HT1080 (cell line): ENCODE measurements around the gene N4BP3. TPM values are rescaled to one million over a fixed set of nuclear protein-coding genes. Genes with fewer than 3 reads are reported as not detected.
"Not testable (repeated sequence)": the region's sequence is repeated elsewhere in the genome, so short reads cannot be mapped to it uniquely, and the experiment has no call there.

Source experiments
- DNase-seq: peaks from one replicate; pipeline ENCODE4 v3.0.0-alpha.2; 2015; ENCODE audit warnings: low read depth
- total RNA-seq: library from RNA; depleted of rRNA; stranded (reverse); fragments of >200 nt; shearing (Covaris generic); gene quantifications from 2 replicates; pipeline ENCODE4 v1.2.3, GENCODE V29; 2014

The N4BP3 gene
- total RNA-seq, 1 experiment from 2014 or later, result 0.08 TPM

- DNase-seq, result no peak
These were observed 8.3 kb downstream of the N4BP3 start for GRCh38 chr5:178121391-178122276.

GRCh38 chr5:178122346-178122745 lies 9.0 kb downstream of the N4BP3 start:
- no peak for DNase-seq

- no peak for DNase-seq
These were observed 10.0 kb downstream of the N4BP3 start for GRCh38 chr5:178123094-178123965.

- DNase-seq, result no peak
These were observed 10.9 kb downstream of the N4BP3 start for GRCh38 chr5:178123966-178124925.

GRCh38 chr5:178125253-178125906 lies 12.0 kb downstream of the N4BP3 start:
- DNase-seq, result no peak

GRCh38 chr5:178126556-178126955 lies 13.2 kb downstream of the N4BP3 start:
- DNase-seq, result no peak

GRCh38 chr5:178127300-178128009 lies 14.1 kb downstream of the N4BP3 start:
- DNase-seq, result not testable (repeated sequence)

GRCh38 chr5:178129296-178129695 lies 16.0 kb downstream of the N4BP3 start:
- no peak for DNase-seq

- not testable (repeated sequence) for DNase-seq
These were observed 16.9 kb downstream of the N4BP3 start for GRCh38 chr5:178130234-178130575.

- DNase-seq, result peak; percentile 67
These were observed 17.5 kb downstream of the N4BP3 start, which contains the start of gene RMND5B for GRCh38 chr5:178130576-178131445. Gene RMND5B, plus strand, starts transcription at chr5:178131014. Its CDS starts 7,106 bp downstream, at chr5:178138120.

GRCh38 chr5:178131446-178131996 lies 18.2 kb downstream of the N4BP3 start:
- DNase-seq, result no peak

- DNase-seq, result no peak
These were observed 23.7 kb downstream of the N4BP3 start for GRCh38 chr5:178136990-178137389.

- no peak for DNase-seq
These were observed 24.7 kb downstream of the N4BP3 start for GRCh38 chr5:178137991-178138390.

- DNase-seq, result no peak
These were observed 28.2 kb downstream of the N4BP3 start for GRCh38 chr5:178141550-178141949.

- no peak for DNase-seq
These were observed 29.3 kb downstream of the N4BP3 start for GRCh38 chr5:178142642-178143041.

- no peak for DNase-seq
These were observed 29.9 kb downstream of the N4BP3 start for GRCh38 chr5:178143246-178143645.

- DNase-seq, result no peak
These were observed 30.6 kb downstream of the N4BP3 start for GRCh38 chr5:178143901-178144300.
